Gastroesophageal sphincter (tissue), 3 donors: Measurements from ENCODE around the gene SLFN14.

ENCODE experiments used
- CTCF ChIP-seq, 4 experiments: fragments of 200-600 bp in 2 of 4; fragments of 450-650 bp in 2 of 4; sonication (generic) in 1 of 4; IDR thresholded peaks; one replicate each; pipeline ENCODE4 v1.5.1; 2017 to 2019; ENCODE audit warnings: antibody characterized with exemption in 4 of 4, mild to moderate bottlenecking in 2 of 4, moderate library complexity in 2 of 4
- POLR2A ChIP-seq, 2 donors: fragments of 450-650 bp; IDR thresholded peaks; one replicate each; pipeline ENCODE4 v1.6.1; 2017; ENCODE audit warnings: antibody characterized with exemption in 2 of 2, mild to moderate bottlenecking in 2 of 2, moderate library complexity in 1 of 2
- POLR2AphosphoS5 ChIP-seq: sonication (generic); formaldehyde crosslinking; IDR thresholded peaks from one replicate; pipeline ENCODE4 v1.6.1; 2017; ENCODE audit warnings: antibody characterized with exemption

GRCh38 chr17:35542990-35543389, 17.6 kb downstream of the SLFN14 start:
- TF ChIP-seq POLR2AphosphoS5 (no peak), CTCF (IDR thresholded peaks at IDR 0.05) (no peak), POLR2A (IDR thresholded peaks at IDR 0.05) (no peak)
